Measurements from ENCODE around the gene MACIR.

GRCh38 chr5:103254921-103255320 lies 3.6 kb upstream of the MACIR start:
- TF ChIP-seq POLR2A (IDR thresholded peaks at IDR 0.05; ENCODE audit: low read depth) (no peak), CTCF (IDR thresholded peaks at IDR 0.05) (no peak), EP300 (IDR thresholded peaks at IDR 0.05) (no peak), POLR2AphosphoS5 (IDR thresholded peaks at IDR 0.05) (no peak)

Data from esophagus muscularis mucosa (tissue), 4 donors.